Measurements from ENCODE around the gene BBS1. TPM values are rescaled to one million over a fixed set of nuclear protein-coding genes. Genes with fewer than 3 reads are reported as not detected.

The BBS1 gene
- total RNA-seq, 1 donor from 2014 or later = 14.6 TPM

DNA sequence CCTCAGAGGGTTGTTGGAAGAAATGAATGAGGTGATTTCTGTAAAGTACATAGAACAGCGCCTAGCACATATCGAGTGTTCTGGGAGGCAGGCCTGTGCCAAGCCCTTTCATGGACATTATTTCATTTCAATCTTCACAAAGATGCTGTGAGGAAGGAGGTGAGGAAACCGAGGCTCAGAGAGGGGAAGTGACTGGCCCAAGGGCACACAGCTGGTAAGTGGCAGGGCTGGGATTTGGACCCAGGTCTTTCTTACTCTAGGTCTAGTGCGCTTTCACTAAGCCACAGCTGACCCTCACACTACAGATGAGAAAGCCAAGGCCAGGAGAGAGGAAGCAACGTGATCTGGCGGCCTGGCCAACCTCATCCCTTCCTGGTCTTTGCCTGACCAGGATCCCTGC is 41.7 kb upstream of the BBS1 start:
- H3K27ac ChIP-seq (ENCODE audit: low read depth, low read length) = no peak overlapping the region

DNA sequence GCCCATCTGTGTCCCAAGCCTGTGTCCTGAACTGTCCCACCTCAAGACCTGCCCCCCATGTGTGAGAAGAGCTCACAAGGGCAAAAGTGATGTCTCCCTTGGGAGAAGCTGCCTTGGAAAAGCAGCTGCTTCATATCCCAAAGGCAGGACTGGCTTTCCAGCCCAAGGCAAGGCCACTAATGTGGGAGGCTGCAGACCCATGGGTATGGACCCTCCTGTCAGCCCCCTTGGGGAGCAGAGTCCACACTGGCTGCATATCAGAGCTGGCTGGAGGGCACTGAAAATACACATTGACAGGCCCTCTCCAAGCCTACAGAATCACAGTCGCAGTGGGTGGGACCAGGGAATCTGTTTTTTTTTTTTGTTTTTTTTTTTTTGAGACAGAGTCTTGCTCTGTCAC is 41.0 kb upstream of the BBS1 start:
- Histone ChIP-seq H3K4me3 (ENCODE audit: low read length in 3 of 3) (no peak overlapping the region), H3K4me1 (ENCODE audit: control insufficient read depth in 3 of 3, insufficient read depth in 3 of 3, low read length in 3 of 3) (peaks cover 13 to 19% (median 14%) of the 10 kb centered on the region in 3 donors), H3K9ac (ENCODE audit: low read depth in 1 of 3, low read length in 3 of 3) (peak overlapping the region in 1 of 3 donors; percentile 5), H3K27me3 (ENCODE audit: control insufficient read depth in 3 of 3, insufficient read depth in 3 of 3, low read length in 3 of 3) (no peaks in the 10 kb centered on the region), H3K36me3 (ENCODE audit: control insufficient read depth in 3 of 3, insufficient read depth in 3 of 3, low read length in 3 of 3) (peaks cover 29 to 36% (median 32%) of the 10 kb centered on the region in 3 donors), H3K9me3 (ENCODE audit: control insufficient read depth in 3 of 3, low read length in 3 of 3) (no peaks in the 10 kb centered on the region), H3K27ac (ENCODE audit: low read depth, low read length) (no peak overlapping the region)

More for the DNA sequence above, 41.7 kb upstream of the BBS1 start:
- H3K4me1 ChIP-seq (ENCODE audit: control insufficient read depth in 3 of 3, insufficient read depth in 3 of 3, low read length in 3 of 3) = peaks cover 13 to 19% (median 14%) of the 10 kb centered on the region in 3 donors
- H3K9ac ChIP-seq (ENCODE audit: low read depth in 1 of 3, low read length in 3 of 3) = no peak overlapping the region
- H3K9me3 ChIP-seq (ENCODE audit: control insufficient read depth in 3 of 3, low read length in 3 of 3) = no peaks in the 10 kb centered on the region
- no peak overlapping the region for H3K4me3 ChIP-seq (ENCODE audit: low read length in 3 of 3)
- no peaks in the 10 kb centered on the region for H3K27me3 ChIP-seq (ENCODE audit: control insufficient read depth in 3 of 3, insufficient read depth in 3 of 3, low read length in 3 of 3)
- H3K36me3 ChIP-seq (ENCODE audit: control insufficient read depth in 3 of 3, insufficient read depth in 3 of 3, low read length in 3 of 3) = peaks cover 23 to 29% (median 26%) of the 10 kb centered on the region in 3 donors

GRCh38 chr11:66470015-66470414 is 40.4 kb upstream of the BBS1 start:
- Histone ChIP-seq H3K9me3 (ENCODE audit: control insufficient read depth in 3 of 3, low read length in 3 of 3) (no peaks in the 10 kb centered on the region), H3K4me3 (ENCODE audit: low read length in 3 of 3) (no peak overlapping the region), H3K27me3 (ENCODE audit: control insufficient read depth in 3 of 3, insufficient read depth in 3 of 3, low read length in 3 of 3) (no peaks in the 10 kb centered on the region), H3K27ac (ENCODE audit: low read depth, low read length) (no peak overlapping the region), H3K9ac (ENCODE audit: low read depth in 1 of 3, low read length in 3 of 3) (no peak overlapping the region), H3K36me3 (ENCODE audit: control insufficient read depth in 3 of 3, insufficient read depth in 3 of 3, low read length in 3 of 3) (peaks cover 29 to 36% (median 33%) of the 10 kb centered on the region in 3 donors), H3K4me1 (ENCODE audit: control insufficient read depth in 3 of 3, insufficient read depth in 3 of 3, low read length in 3 of 3) (peaks cover 13 to 19% (median 14%) of the 10 kb centered on the region in 3 donors)

GRCh38 chr11:66471142-66471541 is 39.3 kb upstream of the BBS1 start:
- no peaks in the 10 kb centered on the region for H3K27me3 ChIP-seq (ENCODE audit: control insufficient read depth in 3 of 3, insufficient read depth in 3 of 3, low read length in 3 of 3)
- no peak overlapping the region for H3K27ac ChIP-seq (ENCODE audit: low read depth, low read length)
- H3K4me3 ChIP-seq (ENCODE audit: low read length in 3 of 3) = no peak overlapping the region
- peaks cover 8 to 14% (median 10%) of the 10 kb centered on the region in 3 donors for H3K4me1 ChIP-seq (ENCODE audit: control insufficient read depth in 3 of 3, insufficient read depth in 3 of 3, low read length in 3 of 3)
- H3K9me3 ChIP-seq (ENCODE audit: control insufficient read depth in 3 of 3, low read length in 3 of 3) = no peaks in the 10 kb centered on the region
- H3K9ac ChIP-seq (ENCODE audit: low read depth in 1 of 3, low read length in 3 of 3) = no peak overlapping the region
- H3K36me3 ChIP-seq (ENCODE audit: control insufficient read depth in 3 of 3, insufficient read depth in 3 of 3, low read length in 3 of 3) = peaks cover 35 to 41% (median 37%) of the 10 kb centered on the region in 3 donors

- peaks cover 36 to 41% (median 37%) of the 10 kb centered on the region in 3 donors for H3K36me3 ChIP-seq (ENCODE audit: control insufficient read depth in 3 of 3, insufficient read depth in 3 of 3, low read length in 3 of 3)
- no peaks in the 10 kb centered on the region for H3K27me3 ChIP-seq (ENCODE audit: control insufficient read depth in 3 of 3, insufficient read depth in 3 of 3, low read length in 3 of 3)
- no peak overlapping the region for H3K9ac ChIP-seq (ENCODE audit: low read depth in 1 of 3, low read length in 3 of 3)
- H3K4me3 ChIP-seq (ENCODE audit: low read length in 3 of 3) = no peak overlapping the region
- no peaks in the 10 kb centered on the region for H3K9me3 ChIP-seq (ENCODE audit: control insufficient read depth in 3 of 3, low read length in 3 of 3)
- H3K4me1 ChIP-seq (ENCODE audit: control insufficient read depth in 3 of 3, insufficient read depth in 3 of 3, low read length in 3 of 3) = peaks cover 8 to 16% (median 10%) of the 10 kb centered on the region in 3 donors
- no peak overlapping the region for H3K27ac ChIP-seq (ENCODE audit: low read depth, low read length)
Observed at GRCh38 chr11:66472054-66472453, 38.4 kb upstream of the BBS1 start.

GRCh38 chr11:66473167-66473566 is 37.3 kb upstream of the BBS1 start:
- no peaks in the 10 kb centered on the region for H3K9me3 ChIP-seq (ENCODE audit: control insufficient read depth in 3 of 3, low read length in 3 of 3)
- H3K4me3 ChIP-seq (ENCODE audit: low read length in 3 of 3) = no peak overlapping the region
- peaks cover 4 to 16% (median 7%) of the 10 kb centered on the region in 3 donors for H3K4me1 ChIP-seq (ENCODE audit: control insufficient read depth in 3 of 3, insufficient read depth in 3 of 3, low read length in 3 of 3)
- H3K27me3 ChIP-seq (ENCODE audit: control insufficient read depth in 3 of 3, insufficient read depth in 3 of 3, low read length in 3 of 3) = no peaks in the 10 kb centered on the region
- H3K9ac ChIP-seq (ENCODE audit: low read depth in 1 of 3, low read length in 3 of 3) = no peak overlapping the region
- no peak overlapping the region for H3K27ac ChIP-seq (ENCODE audit: low read depth, low read length)
- peaks cover 37 to 41% (median 38%) of the 10 kb centered on the region in 3 donors for H3K36me3 ChIP-seq (ENCODE audit: control insufficient read depth in 3 of 3, insufficient read depth in 3 of 3, low read length in 3 of 3)

DNA sequence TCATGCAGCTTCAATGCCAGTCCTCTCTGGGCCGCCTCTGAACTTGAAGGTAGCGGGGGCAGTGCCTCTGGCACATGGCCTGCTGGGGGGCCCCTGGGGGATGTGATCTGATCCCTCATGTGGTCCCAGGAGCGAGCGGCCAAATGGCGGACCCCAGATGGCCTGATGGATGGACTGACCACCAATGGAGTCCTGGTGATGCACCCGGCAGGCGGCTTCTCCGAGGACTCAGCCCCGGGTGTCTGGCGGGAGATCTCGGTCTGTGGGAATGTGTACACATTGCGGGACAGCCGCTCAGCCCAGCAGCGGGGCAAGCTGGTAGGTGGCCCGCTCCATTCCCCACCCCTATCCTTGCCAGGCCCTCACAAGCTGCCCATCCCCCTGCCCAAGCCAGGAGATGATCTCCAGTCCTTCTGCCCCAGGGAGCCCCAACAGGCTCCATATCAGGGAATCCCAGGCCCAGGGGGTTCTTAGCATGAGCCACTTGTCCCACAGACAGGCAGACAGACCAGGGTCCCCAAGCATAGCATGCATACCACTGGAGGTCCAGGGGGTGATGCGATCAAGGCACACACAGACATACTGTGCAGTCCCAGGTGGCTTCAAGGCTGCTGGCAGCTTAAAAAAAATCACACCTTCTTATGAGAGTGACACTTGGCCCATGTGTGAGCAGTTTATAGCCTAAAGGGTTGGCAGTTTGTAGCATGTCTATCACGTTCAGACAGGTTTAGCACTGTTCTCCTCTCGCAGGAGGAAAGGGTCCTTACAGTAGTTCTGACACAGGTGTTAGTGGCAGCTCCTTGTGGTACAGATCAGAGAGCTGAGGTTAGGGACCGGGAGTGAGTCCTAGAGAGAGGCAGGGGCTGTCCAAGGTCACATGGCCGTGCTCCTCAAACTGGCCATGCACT is 36.6 kb upstream of the BBS1 start:
- no peaks in the 10 kb centered on the region for H3K27me3 ChIP-seq (ENCODE audit: control insufficient read depth in 3 of 3, insufficient read depth in 3 of 3, low read length in 3 of 3)
- H3K36me3 ChIP-seq (ENCODE audit: control insufficient read depth in 3 of 3, insufficient read depth in 3 of 3, low read length in 3 of 3) = peaks cover 37 to 41% (median 39%) of the 10 kb centered on the region in 3 donors

DNA sequence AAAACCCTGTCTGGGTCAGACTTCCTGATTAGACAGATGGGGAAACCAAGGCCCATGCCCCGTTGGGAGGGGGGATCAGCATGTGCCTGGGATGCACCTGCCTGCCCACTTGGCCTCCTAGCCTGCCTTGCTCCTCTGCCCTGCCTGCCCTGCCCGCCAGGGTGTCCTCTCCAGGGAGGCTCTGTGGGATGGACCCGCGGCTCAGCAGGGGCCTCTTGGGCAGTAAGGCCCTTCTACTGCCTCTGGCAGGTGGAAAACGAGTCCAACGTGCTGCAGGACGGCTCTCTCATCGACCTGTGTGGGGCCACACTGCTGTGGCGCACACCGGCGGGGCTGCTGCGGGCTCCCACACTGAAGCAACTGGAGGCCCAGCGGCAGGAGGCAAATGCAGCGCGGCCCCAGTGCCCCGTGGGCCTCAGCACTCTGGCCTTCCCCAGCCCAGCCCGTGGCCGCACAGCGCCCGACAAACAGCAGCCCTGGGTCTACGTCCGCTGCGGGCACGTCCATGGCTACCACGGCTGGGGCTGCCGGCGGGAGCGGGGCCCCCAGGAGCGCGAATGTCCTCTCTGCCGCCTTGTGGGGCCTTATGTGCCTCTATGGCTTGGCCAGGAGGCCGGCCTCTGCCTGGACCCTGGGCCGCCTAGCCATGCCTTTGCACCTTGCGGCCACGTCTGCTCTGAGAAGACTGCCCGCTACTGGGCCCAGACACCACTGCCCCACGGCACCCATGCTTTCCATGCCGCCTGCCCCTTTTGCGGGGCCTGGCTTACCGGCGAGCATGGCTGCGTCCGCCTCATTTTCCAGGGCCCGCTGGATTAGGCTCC is 34.9 kb upstream of the BBS1 start:
- H3K27ac ChIP-seq (ENCODE audit: low read depth, low read length) = no peak overlapping the region
- no peaks in the 10 kb centered on the region for H3K9me3 ChIP-seq (ENCODE audit: control insufficient read depth in 3 of 3, low read length in 3 of 3)
- peaks cover 34 to 38% (median 35%) of the 10 kb centered on the region in 3 donors for H3K36me3 ChIP-seq (ENCODE audit: control insufficient read depth in 3 of 3, insufficient read depth in 3 of 3, low read length in 3 of 3)
- H3K4me1 ChIP-seq (ENCODE audit: control insufficient read depth in 3 of 3, insufficient read depth in 3 of 3, low read length in 3 of 3) = peaks cover 16 to 31% (median 18%) of the 10 kb centered on the region in 3 donors
- H3K4me3 ChIP-seq (ENCODE audit: low read length in 3 of 3) = no peak overlapping the region
- no peak overlapping the region for H3K9ac ChIP-seq (ENCODE audit: low read depth in 1 of 3, low read length in 3 of 3)
- H3K27me3 ChIP-seq (ENCODE audit: control insufficient read depth in 3 of 3, insufficient read depth in 3 of 3, low read length in 3 of 3) = no peaks in the 10 kb centered on the region

More for the DNA sequence above, 36.6 kb upstream of the BBS1 start:
- no peaks in the 10 kb centered on the region for H3K9me3 ChIP-seq (ENCODE audit: control insufficient read depth in 3 of 3, low read length in 3 of 3)
- peaks cover 6 to 17% (median 7%) of the 10 kb centered on the region in 3 donors for H3K4me1 ChIP-seq (ENCODE audit: control insufficient read depth in 3 of 3, insufficient read depth in 3 of 3, low read length in 3 of 3)
- no peak overlapping the region for H3K9ac ChIP-seq (ENCODE audit: low read depth in 1 of 3, low read length in 3 of 3)
- no peak overlapping the region for H3K27ac ChIP-seq (ENCODE audit: low read depth, low read length)
- no peak overlapping the region for H3K4me3 ChIP-seq (ENCODE audit: low read length in 3 of 3)

- Histone ChIP-seq H3K27ac (ENCODE audit: low read depth, low read length) (no peak overlapping the region), H3K9ac (ENCODE audit: low read depth in 1 of 3, low read length in 3 of 3) (no peak overlapping the region), H3K9me3 (ENCODE audit: control insufficient read depth in 3 of 3, low read length in 3 of 3) (no peaks in the 10 kb centered on the region), H3K4me1 (ENCODE audit: control insufficient read depth in 3 of 3, insufficient read depth in 3 of 3, low read length in 3 of 3) (peaks cover 19 to 35% (median 24%) of the 10 kb centered on the region in 3 donors), H3K36me3 (ENCODE audit: control insufficient read depth in 3 of 3, insufficient read depth in 3 of 3, low read length in 3 of 3) (peaks cover 31 to 33% (median 32%) of the 10 kb centered on the region in 3 donors), H3K4me3 (ENCODE audit: low read length in 3 of 3) (no peak overlapping the region), H3K27me3 (ENCODE audit: control insufficient read depth in 3 of 3, insufficient read depth in 3 of 3, low read length in 3 of 3) (no peaks in the 10 kb centered on the region)
Observed at GRCh38 chr11:66476173-66476840, 34.1 kb upstream of the BBS1 start.

All from skeletal muscle tissue (tissue), 4 donors.